Measurements from ENCODE around the gene C14orf180.
"Not testable (repeated sequence)": the region's sequence is repeated elsewhere in the genome, so short reads cannot be mapped to it uniquely, and the experiment has no call there.

Gene C14orf180

DNA sequence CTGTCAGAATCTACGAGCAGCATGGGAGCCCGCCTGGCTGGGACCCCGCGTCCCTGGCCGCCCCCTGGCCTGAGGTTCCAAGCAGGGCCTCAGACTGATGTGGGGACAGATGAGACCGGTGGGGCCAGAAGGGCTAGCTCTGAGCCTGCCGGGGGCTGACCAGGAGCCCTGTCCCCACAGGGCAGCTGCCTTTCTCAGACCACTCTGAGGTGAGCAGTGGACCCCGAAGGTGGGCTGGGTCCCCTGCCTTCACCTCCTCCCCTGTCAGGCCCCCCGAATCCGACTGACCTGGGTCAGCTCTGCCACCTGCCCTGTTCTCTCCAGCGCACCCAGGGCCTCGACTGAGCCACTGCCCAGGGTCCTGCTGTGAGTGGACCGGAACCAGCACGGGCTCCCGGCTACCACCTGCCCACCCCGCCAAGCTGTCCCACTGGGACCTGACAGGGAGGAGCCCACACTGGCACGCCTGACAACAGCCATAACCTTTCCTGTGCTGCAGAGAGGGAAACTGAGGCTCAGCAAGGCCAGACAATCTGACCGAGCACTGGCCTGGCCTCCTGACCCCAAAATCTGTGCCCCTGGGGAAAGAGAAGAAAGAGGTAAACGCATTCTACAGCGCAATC is 54.7 kb downstream of the C14orf180 start:
- no peak overlapping the region for H3K9ac ChIP-seq (ENCODE audit: low read length)
- H3K4me3 ChIP-seq (ENCODE audit: low read length): no peak overlapping the region
- peaks cover 20% of the 10 kb centered on the region for H3K27me3 ChIP-seq (ENCODE audit: control insufficient read depth, insufficient read depth, low read length)
- H3K9me3 ChIP-seq (ENCODE audit: control insufficient read depth, low read length): no peaks in the 10 kb centered on the region
- peaks cover 7% of the 10 kb centered on the region for H3K4me1 ChIP-seq (ENCODE audit: control insufficient read depth, insufficient read depth, low read length)
- H3K36me3 ChIP-seq (ENCODE audit: control insufficient read depth, insufficient read depth, low read length): no peaks in the 10 kb centered on the region

- peaks cover 12% of the 10 kb centered on the region for H3K4me1 ChIP-seq (ENCODE audit: control insufficient read depth, insufficient read depth, low read length)
Measured at GRCh38 chr14:104634886-104635570, 55.5 kb downstream of the C14orf180 start.

DNA sequence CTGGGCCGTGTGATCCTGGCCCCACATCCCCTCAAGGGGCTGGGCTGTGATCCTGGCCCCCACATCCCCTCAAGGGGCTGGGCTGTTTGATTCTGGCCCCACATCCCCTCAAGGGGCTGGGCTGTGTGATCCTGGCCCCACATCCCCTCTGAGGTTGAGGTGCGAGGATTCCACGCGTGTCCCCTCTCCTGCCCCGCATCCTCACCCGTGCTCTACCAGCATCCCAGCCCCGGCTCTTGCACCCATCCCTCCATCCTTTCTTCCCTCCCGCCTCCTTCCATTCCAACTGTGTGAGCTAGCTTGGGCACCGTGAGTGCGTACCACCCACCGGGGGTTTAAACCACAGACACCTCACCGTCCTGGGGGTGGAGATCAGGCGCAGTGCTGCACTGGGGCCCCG is 56.2 kb downstream of the C14orf180 start:
- Histone ChIP-seq H3K4me1 (ENCODE audit: control insufficient read depth, insufficient read depth, low read length) (peaks cover 13% of the 10 kb centered on the region), H3K36me3 (ENCODE audit: control insufficient read depth, insufficient read depth, low read length) (no peaks in the 10 kb centered on the region), H3K4me3 (ENCODE audit: low read length) (no peak overlapping the region), H3K9ac (ENCODE audit: low read length) (no peak overlapping the region), H3K27me3 (ENCODE audit: control insufficient read depth, insufficient read depth, low read length) (peaks cover 28% of the 10 kb centered on the region), H3K9me3 (ENCODE audit: control insufficient read depth, low read length) (no peaks in the 10 kb centered on the region)

More at GRCh38 chr14:104634886-104635570, 55.5 kb downstream of the C14orf180 start:
- Histone ChIP-seq H3K36me3 (ENCODE audit: control insufficient read depth, insufficient read depth, low read length) (no peaks in the 10 kb centered on the region), H3K9me3 (ENCODE audit: control insufficient read depth, low read length) (no peaks in the 10 kb centered on the region), H3K9ac (ENCODE audit: low read length) (no peak overlapping the region), H3K27me3 (ENCODE audit: control insufficient read depth, insufficient read depth, low read length) (peaks cover 28% of the 10 kb centered on the region), H3K4me3 (ENCODE audit: low read length) (no peak overlapping the region)

GRCh38 chr14:104636131-104636530 is 56.6 kb downstream of the C14orf180 start:
- no peaks in the 10 kb centered on the region for H3K9me3 ChIP-seq (ENCODE audit: control insufficient read depth, low read length)
- H3K27me3 ChIP-seq (ENCODE audit: control insufficient read depth, insufficient read depth, low read length): peaks cover 28% of the 10 kb centered on the region
- no peaks in the 10 kb centered on the region for H3K36me3 ChIP-seq (ENCODE audit: control insufficient read depth, insufficient read depth, low read length)
- H3K9ac ChIP-seq (ENCODE audit: low read length): no peak overlapping the region
- no peak overlapping the region for H3K4me3 ChIP-seq (ENCODE audit: low read length)
- H3K4me1 ChIP-seq (ENCODE audit: control insufficient read depth, insufficient read depth, low read length): peaks cover 13% of the 10 kb centered on the region

DNA sequence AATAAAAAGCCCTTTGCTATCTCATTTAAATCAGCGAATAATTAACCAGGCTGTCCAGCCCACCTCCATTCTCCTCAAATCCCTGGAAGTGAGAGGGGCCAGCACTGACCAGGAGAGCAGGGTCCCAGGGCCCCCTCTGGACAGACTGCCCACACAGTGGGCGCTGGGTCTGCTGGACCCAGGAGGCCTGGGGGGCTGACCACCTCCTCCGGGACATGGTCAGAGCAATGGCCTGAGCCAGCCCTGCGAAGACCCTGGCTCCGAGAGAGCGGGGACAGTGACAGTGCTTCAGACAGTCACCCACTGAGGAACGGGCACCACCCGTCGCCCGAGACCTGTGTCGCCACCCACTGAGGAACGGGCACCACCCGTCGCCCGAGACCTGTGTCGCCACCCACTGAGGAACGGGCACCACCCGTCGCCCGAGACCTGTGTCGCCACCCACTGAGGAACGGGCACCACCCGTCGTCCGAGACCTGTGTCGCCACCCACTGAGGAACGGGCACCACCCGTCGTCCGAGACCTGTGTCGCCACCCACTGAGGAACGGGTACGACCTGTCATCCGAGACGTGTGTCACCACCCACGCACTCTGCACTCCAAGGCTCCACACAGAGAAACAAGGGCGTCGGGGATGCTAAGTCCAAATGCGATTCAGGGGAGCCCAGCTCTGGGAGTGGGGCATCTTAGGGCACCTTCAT is 57.4 kb downstream of the C14orf180 start:
- not testable (repeated sequence) for H3K36me3 ChIP-seq (ENCODE audit: control insufficient read depth, insufficient read depth, low read length); H3K4me3 ChIP-seq (ENCODE audit: low read length); H3K9ac ChIP-seq (ENCODE audit: low read length); H3K9me3 ChIP-seq (ENCODE audit: control insufficient read depth, low read length)
- H3K4me1 ChIP-seq (ENCODE audit: control insufficient read depth, insufficient read depth, low read length): peaks cover 13% of the 10 kb centered on the region
- peaks cover 30% of the 10 kb centered on the region for H3K27me3 ChIP-seq (ENCODE audit: control insufficient read depth, insufficient read depth, low read length)

DNA sequence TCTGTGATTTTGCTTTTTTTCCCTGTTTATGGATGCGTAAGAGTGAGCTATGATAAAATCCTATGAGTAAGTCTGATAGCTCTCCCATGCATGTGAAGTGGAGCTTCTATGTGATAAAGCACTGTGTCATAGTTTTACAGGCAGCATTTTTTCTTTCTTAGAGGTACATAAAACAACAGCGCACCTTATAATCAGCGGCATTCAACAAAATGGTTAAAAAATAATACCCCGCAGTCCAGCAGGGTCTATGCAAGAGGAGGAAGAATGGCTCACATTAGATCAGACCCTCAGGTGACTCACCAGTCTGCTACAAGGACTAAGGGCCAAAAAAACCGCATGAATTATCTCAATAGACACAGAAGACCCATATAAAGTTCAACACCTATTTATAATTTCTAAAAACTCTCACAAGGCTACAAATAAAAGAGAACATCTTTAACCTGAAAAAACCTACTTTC is 58.0 kb downstream of the C14orf180 start:
- no peaks in the 10 kb centered on the region for H3K36me3 ChIP-seq (ENCODE audit: control insufficient read depth, insufficient read depth, low read length)
- no peak overlapping the region for H3K9ac ChIP-seq (ENCODE audit: low read length)
- H3K27me3 ChIP-seq (ENCODE audit: control insufficient read depth, insufficient read depth, low read length): peaks cover 34% of the 10 kb centered on the region
- H3K4me3 ChIP-seq (ENCODE audit: low read length): no peak overlapping the region
- peaks cover 13% of the 10 kb centered on the region for H3K4me1 ChIP-seq (ENCODE audit: control insufficient read depth, insufficient read depth, low read length)
- no peaks in the 10 kb centered on the region for H3K9me3 ChIP-seq (ENCODE audit: control insufficient read depth, low read length)

- no peak overlapping the region for H3K9ac ChIP-seq (ENCODE audit: low read length)
- peaks cover 34% of the 10 kb centered on the region for H3K27me3 ChIP-seq (ENCODE audit: control insufficient read depth, insufficient read depth, low read length)
Measured at GRCh38 chr14:104638190-104638589, 58.6 kb downstream of the C14orf180 start.

DNA sequence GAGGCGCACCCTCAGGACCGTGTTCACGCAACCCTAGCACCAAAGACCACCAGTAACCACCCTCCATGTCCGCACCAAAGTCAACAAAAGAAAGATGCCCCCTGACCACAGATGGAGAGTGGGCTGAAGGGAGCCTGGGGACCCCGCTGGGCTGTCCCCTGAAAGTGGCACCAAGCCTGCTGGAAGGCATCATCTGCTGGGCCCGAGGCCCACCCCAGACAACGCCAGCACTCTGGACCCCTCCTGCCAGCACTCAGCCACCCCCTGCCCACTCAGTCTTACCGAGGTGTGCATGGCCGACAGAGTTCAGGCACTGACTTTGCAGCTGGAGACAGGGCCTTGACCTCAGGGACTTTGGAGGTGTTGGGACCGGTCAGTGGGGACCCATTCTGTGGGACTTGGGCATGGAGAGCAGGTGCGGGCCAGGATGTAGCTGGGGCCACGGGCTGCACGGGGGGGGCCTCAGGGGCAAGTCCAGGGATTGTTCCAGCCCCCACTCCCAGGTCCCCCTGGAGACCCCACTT is 59.4 kb downstream of the C14orf180 start:
- Histone ChIP-seq H3K4me1 (ENCODE audit: control insufficient read depth, insufficient read depth, low read length) (peaks cover 13% of the 10 kb centered on the region), H3K9ac (ENCODE audit: low read length) (no peak overlapping the region), H3K4me3 (ENCODE audit: low read length) (no peak overlapping the region), H3K9me3 (ENCODE audit: control insufficient read depth, low read length) (no peaks in the 10 kb centered on the region), H3K36me3 (ENCODE audit: control insufficient read depth, insufficient read depth, low read length) (no peaks in the 10 kb centered on the region), H3K27me3 (ENCODE audit: control insufficient read depth, insufficient read depth, low read length) (peaks cover 34% of the 10 kb centered on the region)

More at GRCh38 chr14:104638190-104638589, 58.6 kb downstream of the C14orf180 start:
- Histone ChIP-seq H3K36me3 (ENCODE audit: control insufficient read depth, insufficient read depth, low read length) (no peaks in the 10 kb centered on the region), H3K4me1 (ENCODE audit: control insufficient read depth, insufficient read depth, low read length) (peaks cover 13% of the 10 kb centered on the region), H3K9me3 (ENCODE audit: control insufficient read depth, low read length) (no peaks in the 10 kb centered on the region), H3K4me3 (ENCODE audit: low read length) (no peak overlapping the region)

GRCh38 chr14:104639471-104639870 is 59.9 kb downstream of the C14orf180 start:
- no peak overlapping the region for H3K4me3 ChIP-seq (ENCODE audit: low read length)
- no peaks in the 10 kb centered on the region for H3K36me3 ChIP-seq (ENCODE audit: control insufficient read depth, insufficient read depth, low read length)
- H3K9ac ChIP-seq (ENCODE audit: low read length): no peak overlapping the region
- no peaks in the 10 kb centered on the region for H3K9me3 ChIP-seq (ENCODE audit: control insufficient read depth, low read length)
- H3K4me1 ChIP-seq (ENCODE audit: control insufficient read depth, insufficient read depth, low read length): peaks cover 13% of the 10 kb centered on the region
- peaks cover 31% of the 10 kb centered on the region for H3K27me3 ChIP-seq (ENCODE audit: control insufficient read depth, insufficient read depth, low read length)
